Right lobe of liver (tissue), 4 donors: ENCODE measurements around the gene LRPAP1.

Source experiments
- POLR2A ChIP-seq: fragments of 450-650 bp; IDR thresholded peaks from one replicate; pipeline ENCODE4 v1.6.1; 2017; ENCODE audit warnings: antibody characterized with exemption, mild to moderate bottlenecking
- TF ChIP-seq, protein P1 (sequence below), 4 donors: fragments of 200-600 bp in 3 of 4; fragments of 450-650 bp in 1 of 4; IDR thresholded peaks; one replicate each; pipeline versions ENCODE4 v1.5.1 to v1.8.0; 2016 to 2022; ENCODE audit warnings: antibody characterized with exemption in 4 of 4, mild to moderate bottlenecking in 2 of 4
- donor health status: DM: no; HTN: no; CAD: no.
- donor health status: DM: no; HTN: no; CAD: no.
- donor health status: DM: no; HTN: yes; CAD: no.

DNA sequence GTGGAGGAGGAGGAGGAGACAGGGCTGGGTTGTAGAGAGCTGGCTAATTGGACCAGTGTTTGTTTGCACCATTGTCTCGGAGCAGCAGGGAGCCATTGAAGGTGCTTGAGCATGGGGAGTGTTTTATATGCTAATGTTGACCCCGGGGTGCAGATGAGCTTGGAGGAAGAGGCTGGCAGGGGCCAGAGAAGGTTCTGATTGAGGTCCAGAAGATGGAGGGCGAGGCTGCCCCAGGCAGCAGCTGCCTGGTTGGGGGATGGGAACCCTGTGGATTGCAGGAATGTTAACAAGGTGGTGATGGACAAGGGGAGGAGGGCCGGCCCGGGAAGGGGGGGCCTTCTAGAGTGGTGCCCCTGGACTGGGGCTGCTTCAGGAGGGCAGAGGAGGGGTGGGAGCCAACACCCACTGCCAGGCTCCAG is 51.1 kb downstream of the LRPAP1 start:
- TF ChIP-seq, protein P1, sequence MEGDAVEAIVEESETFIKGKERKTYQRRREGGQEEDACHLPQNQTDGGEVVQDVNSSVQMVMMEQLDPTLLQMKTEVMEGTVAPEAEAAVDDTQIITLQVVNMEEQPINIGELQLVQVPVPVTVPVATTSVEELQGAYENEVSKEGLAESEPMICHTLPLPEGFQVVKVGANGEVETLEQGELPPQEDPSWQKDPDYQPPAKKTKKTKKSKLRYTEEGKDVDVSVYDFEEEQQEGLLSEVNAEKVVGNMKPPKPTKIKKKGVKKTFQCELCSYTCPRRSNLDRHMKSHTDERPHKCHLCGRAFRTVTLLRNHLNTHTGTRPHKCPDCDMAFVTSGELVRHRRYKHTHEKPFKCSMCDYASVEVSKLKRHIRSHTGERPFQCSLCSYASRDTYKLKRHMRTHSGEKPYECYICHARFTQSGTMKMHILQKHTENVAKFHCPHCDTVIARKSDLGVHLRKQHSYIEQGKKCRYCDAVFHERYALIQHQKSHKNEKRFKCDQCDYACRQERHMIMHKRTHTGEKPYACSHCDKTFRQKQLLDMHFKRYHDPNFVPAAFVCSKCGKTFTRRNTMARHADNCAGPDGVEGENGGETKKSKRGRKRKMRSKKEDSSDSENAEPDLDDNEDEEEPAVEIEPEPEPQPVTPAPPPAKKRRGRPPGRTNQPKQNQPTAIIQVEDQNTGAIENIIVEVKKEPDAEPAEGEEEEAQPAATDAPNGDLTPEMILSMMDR (IDR thresholded peaks at IDR 0.05), result no peak
- no peak for TF ChIP-seq POLR2A
